ENCODE results near the gene UBA5. TPM values are rescaled to one million over a fixed set of nuclear protein-coding genes. Genes with fewer than 3 reads are reported as not detected.

The UBA5 gene
- total RNA-seq, 4 donors from 2014 or later = 19.9 to 50.9 (median 34.4) TPM

DNA sequence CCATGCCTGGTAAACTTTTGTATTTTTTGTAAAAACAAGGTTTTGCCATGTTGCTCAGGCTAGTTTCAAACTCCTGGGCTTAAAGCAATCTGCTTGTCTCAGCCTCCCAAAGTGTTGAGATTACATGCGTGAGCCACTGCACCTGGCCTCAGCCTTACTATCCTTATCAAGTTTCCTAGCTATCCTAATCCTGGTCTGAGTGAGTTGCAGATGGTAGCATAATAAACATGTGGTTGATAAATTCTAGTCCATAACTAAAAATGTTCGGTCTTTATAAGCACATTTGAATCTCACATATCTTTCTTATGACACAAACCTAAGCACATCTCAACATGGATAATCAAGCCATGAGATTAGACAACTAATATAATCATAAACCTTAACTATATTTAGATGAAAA, 43.6 kb downstream of the UBA5 start:
- H3K4me1 ChIP-seq = no peaks in the 10 kb centered on the region
- H3K27me3 ChIP-seq = no peaks in the 10 kb centered on the region
- H3K4me3 ChIP-seq = no peak overlapping the region
- no peak for TF ChIP-seq POLR2A (IDR thresholded peaks at IDR 0.05)
- no peak overlapping the region for H3K27ac ChIP-seq
- 96 to 97% methylated on average over 2 of the region's 2 CpGs for WGBS, 2 donors
- H3K36me3 ChIP-seq = peaks cover 0 to 92% (median 14%) of the 10 kb centered on the region in 3 donors
- no peaks in the 10 kb centered on the region for H3K9me3 ChIP-seq
- no peak for DNase-seq (ENCODE audit: low spot score in 2 of 2)

DNA sequence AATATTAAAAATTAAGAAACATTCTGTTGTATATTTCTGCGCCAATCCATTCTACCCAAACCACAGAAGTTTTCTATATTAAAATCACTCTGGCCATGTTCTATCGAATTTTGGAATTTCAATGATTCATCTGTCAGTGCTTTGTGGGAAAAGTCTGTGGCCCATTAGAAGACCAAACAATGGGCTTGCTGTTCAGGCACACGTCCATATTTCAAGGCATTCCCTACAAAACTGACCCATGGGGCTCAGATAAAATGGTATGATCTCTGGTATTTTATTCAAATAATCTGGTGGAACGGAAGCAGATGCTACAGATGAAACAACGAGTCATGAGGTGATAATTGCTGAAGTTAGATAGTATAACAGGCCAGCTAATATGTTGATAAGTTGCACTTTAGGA, 49.6 kb downstream of the UBA5 start:
- Histone ChIP-seq H3K4me3 (no peak overlapping the region), H3K27ac (no peak overlapping the region), H3K4me1 (peaks cover 0 to 12% (median 0%) of the 10 kb centered on the region in 4 donors), H3K27me3 (no peaks in the 10 kb centered on the region), H3K36me3 (peaks cover 0 to 78% (median 4%) of the 10 kb centered on the region in 3 donors), H3K9me3 (no peaks in the 10 kb centered on the region)
- TF ChIP-seq POLR2A (IDR thresholded peaks at IDR 0.05) = no peak
- TF ChIP-seq, protein P1, sequence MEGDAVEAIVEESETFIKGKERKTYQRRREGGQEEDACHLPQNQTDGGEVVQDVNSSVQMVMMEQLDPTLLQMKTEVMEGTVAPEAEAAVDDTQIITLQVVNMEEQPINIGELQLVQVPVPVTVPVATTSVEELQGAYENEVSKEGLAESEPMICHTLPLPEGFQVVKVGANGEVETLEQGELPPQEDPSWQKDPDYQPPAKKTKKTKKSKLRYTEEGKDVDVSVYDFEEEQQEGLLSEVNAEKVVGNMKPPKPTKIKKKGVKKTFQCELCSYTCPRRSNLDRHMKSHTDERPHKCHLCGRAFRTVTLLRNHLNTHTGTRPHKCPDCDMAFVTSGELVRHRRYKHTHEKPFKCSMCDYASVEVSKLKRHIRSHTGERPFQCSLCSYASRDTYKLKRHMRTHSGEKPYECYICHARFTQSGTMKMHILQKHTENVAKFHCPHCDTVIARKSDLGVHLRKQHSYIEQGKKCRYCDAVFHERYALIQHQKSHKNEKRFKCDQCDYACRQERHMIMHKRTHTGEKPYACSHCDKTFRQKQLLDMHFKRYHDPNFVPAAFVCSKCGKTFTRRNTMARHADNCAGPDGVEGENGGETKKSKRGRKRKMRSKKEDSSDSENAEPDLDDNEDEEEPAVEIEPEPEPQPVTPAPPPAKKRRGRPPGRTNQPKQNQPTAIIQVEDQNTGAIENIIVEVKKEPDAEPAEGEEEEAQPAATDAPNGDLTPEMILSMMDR (IDR thresholded peaks at IDR 0.05) = no peak
- no peak for TF ChIP-seq EP300 (IDR thresholded peaks at IDR 0.05)
- 42 to 45% methylated on average over 5 of the region's 5 CpGs for WGBS, 2 donors
- DNase-seq (ENCODE audit: low spot score in 2 of 2) = no peak

DNA sequence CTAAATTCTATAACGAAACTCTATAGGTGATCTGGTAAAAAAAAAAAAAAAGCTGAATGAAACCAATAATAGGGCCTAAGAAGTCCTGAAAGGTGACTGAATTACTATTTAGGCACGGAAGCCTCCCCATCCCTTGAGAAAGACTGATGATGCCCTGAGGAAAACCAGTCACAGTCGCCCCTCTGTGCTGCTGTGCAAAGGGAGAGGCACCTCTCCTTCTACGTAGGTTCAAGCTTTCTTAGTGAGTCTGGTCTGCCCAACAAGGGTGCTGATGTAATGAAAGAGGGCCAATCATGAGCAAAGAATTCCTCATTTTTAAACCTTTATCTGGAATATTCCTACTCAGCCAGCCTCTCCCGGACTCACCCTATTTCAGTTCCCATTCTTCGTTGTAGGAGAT, 50.2 kb downstream of the UBA5 start:
- TF ChIP-seq, protein P1 (IDR thresholded peaks at IDR 0.05) = no peak
- TF ChIP-seq POLR2A (IDR thresholded peaks at IDR 0.05) (no peak), EP300 (IDR thresholded peaks at IDR 0.05) (no peak)
- H3K9me3 ChIP-seq = no peaks in the 10 kb centered on the region
- no peak for DNase-seq (ENCODE audit: low spot score in 2 of 2)
- H3K27ac ChIP-seq = no peak overlapping the region
- H3K27me3 ChIP-seq = no peaks in the 10 kb centered on the region
- H3K4me3 ChIP-seq = no peak overlapping the region
- WGBS, 2 donors = 60 to 71% methylated on average over 6 of the region's 6 CpGs
- peaks cover 0 to 78% (median 4%) of the 10 kb centered on the region in 3 donors for H3K36me3 ChIP-seq
- peaks cover 0 to 12% (median 0%) of the 10 kb centered on the region in 4 donors for H3K4me1 ChIP-seq

GRCh38 chr3:132713977-132714727, 54.0 kb downstream of the UBA5 start:
- Histone ChIP-seq H3K27me3 (no peaks in the 10 kb centered on the region), H3K27ac (no peak overlapping the region), H3K9me3 (no peaks in the 10 kb centered on the region), H3K36me3 (peaks cover 0 to 79% (median 0%) of the 10 kb centered on the region in 3 donors), H3K4me3 (no peak overlapping the region), H3K4me1 (peaks cover 0 to 19% (median 3%) of the 10 kb centered on the region in 4 donors)
- TF ChIP-seq, protein P1 (IDR thresholded peaks at IDR 0.05) = no peak
- TF ChIP-seq POLR2A (IDR thresholded peaks at IDR 0.05) = no peak
- TF ChIP-seq EP300 (IDR thresholded peaks at IDR 0.05) = no peak
- no peak for DNase-seq (ENCODE audit: low spot score in 2 of 2)
- 82 to 85% methylated on average over 5 of the region's 5 CpGs for WGBS, 2 donors

GRCh38 chr3:132716372-132716771, 56.2 kb downstream of the UBA5 start:
- DNase-seq (ENCODE audit: low spot score in 2 of 2) = no peak
- H3K36me3 ChIP-seq = peaks cover 0 to 66% (median 0%) of the 10 kb centered on the region in 3 donors
- TF ChIP-seq POLR2A (IDR thresholded peaks at IDR 0.05) = no peak
- no peak overlapping the region for H3K27ac ChIP-seq
- H3K4me3 ChIP-seq = no peak overlapping the region
- no peaks in the 10 kb centered on the region for H3K27me3 ChIP-seq
- no peaks in the 10 kb centered on the region for H3K9me3 ChIP-seq
- peaks cover 6 to 29% (median 22%) of the 10 kb centered on the region in 4 donors for H3K4me1 ChIP-seq

GRCh38 chr3:132720228-132720627, 60.1 kb downstream of the UBA5 start:
- DNase-seq (ENCODE audit: low spot score in 2 of 2) = no peak
- Histone ChIP-seq H3K27ac (no peak overlapping the region), H3K27me3 (no peaks in the 10 kb centered on the region), H3K4me1 (peaks cover 6 to 36% (median 25%) of the 10 kb centered on the region in 4 donors), H3K36me3 (peaks cover 0 to 30% (median 0%) of the 10 kb centered on the region in 3 donors), H3K9me3 (no peaks in the 10 kb centered on the region), H3K4me3 (peak overlapping the region in 1 of 4 donors; percentile 99)
- 64 to 66% methylated on average over 6 of the region's 6 CpGs for WGBS, 2 donors
- TF ChIP-seq, protein P1 (IDR thresholded peaks at IDR 0.05) = no peak
- TF ChIP-seq EP300 (IDR thresholded peaks at IDR 0.05) (no peak), POLR2A (IDR thresholded peaks at IDR 0.05) (no peak)
